RPMI8226 (cell line): Measurements from ENCODE around the gene KRTAP10-1.

Experiments used
- DNase-seq: peaks from one replicate; pipeline ENCODE4 v3.0.0-alpha.2; 2015

KRTAP10-1 gene

DNA sequence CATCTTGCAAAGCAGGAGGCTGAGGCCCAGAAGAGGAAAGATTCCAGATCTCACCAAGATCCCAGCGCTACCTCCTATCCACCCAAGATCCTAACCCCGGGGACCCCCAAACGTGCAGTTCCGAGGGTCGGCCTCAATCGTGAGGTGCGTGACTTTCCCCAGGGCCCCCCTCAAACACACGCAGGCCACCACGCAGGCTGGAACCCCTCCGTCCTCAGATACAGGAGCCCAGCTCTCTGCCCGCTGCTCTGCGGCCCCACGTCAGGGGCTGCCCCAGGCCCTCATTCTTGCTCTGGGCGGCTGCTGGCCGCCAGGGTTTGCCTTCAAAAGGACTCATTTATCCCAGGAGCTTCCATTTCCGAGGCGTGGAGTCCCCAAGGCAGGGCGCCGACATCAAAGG lies 39.9 kb downstream of the KRTAP10-1 start:
- DNase-seq = no peak

DNA sequence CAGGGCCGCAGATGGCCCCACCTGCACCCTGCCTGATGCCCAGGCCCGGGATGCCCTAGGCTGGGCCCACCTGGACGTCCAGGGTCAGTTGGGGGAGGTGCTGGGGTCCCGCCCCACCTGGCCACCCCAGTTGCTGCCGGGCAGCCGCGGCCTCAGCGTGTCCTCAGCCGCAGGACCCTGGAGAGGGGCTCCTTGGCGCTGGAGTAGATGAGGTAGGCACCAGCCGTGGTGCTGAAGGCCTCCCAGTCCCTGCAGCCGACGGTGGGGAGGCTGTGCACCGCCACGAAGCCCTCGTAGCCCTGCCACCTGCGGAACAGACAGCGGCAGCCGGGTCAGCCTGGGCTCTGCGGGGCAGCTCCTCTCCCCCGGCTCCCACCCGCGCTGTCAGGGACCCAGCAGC lies 40.4 kb downstream of the KRTAP10-1 start:
- no peak for DNase-seq

DNA sequence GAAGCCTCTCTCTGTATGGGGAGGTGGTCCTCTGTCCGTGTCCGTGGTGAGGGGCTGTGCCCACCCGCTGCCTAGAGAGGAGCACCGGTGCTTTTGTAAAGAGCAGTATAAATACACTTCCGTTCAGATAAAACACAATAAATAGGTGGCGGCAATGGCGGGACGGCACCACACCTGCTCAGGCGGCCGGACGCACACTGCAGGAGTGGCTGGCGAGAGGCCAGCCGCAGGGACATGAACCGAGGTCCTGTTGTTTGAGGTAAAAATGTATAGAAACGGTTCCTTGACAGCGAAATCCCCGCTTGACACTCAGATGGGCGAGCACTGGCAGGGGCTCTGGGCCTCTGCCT lies 40.8 kb downstream of the KRTAP10-1 start:
- DNase-seq = peak; percentile 86

DNA sequence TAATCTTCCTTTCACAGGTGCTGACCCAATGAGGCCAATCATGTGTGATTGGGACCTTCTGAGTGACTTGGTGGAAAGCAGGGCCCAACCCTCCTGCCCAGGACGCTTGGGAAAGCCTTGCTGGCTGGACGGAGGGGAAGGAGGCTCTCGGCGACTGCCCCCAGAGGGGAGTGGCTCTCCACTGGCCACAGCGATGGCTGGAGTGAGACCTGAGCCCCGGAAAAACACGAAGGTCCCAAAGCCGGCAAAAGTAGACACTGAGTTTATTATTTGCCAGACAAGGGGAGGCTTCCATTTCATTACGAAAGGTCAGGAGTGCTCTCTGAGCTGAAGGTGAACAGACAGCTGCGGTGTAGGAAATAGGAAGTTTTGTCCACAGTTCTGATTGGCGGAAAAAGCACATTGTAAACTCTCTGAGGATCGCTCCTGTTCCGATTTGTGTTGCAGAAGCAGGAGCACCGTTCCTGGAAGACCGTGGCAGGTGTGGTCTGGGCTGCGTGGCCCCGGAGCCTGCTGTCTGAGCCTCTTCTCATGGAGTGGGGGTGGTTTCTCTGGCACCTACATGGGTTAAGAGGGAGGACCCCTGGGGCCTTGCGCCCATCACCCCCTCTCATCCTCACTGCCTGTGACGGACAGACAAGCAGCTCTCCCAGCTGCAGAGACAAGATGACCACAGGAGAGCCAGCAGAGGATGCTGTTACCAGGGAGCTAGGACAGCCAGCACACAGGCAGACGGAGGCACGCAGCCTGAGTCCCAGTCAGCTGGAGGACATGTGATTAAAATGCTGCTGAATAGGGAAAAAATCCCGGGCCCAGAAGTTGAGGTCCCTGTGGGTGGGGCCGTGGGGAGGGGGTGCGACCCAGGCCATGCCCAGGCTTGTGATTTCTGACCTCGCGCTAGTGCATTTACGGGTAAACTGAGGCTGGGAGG lies 41.5 kb downstream of the KRTAP10-1 start:
- DNase-seq = peak; percentile 52

DNA sequence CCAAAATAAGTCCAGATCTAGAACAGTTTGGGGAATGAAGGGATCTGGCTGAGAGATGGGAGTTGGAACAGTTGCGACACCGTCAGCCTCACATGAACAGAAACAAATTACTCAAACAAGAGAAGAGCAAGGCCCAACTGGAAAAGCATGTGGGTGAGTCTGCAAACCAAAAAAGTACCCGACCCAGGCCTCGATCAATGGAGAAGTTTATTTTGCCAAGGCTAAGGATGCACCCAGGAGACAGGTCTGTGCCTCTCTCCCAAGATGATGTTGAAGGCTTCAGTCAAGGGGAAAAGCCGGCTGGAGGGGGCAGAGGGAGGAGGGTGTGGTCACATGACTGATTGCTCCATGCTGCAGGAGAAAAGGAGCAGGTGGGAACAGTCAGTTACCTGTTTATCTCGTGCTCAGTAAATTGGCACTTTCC lies 42.3 kb downstream of the KRTAP10-1 start:
- no peak for DNase-seq

DNA sequence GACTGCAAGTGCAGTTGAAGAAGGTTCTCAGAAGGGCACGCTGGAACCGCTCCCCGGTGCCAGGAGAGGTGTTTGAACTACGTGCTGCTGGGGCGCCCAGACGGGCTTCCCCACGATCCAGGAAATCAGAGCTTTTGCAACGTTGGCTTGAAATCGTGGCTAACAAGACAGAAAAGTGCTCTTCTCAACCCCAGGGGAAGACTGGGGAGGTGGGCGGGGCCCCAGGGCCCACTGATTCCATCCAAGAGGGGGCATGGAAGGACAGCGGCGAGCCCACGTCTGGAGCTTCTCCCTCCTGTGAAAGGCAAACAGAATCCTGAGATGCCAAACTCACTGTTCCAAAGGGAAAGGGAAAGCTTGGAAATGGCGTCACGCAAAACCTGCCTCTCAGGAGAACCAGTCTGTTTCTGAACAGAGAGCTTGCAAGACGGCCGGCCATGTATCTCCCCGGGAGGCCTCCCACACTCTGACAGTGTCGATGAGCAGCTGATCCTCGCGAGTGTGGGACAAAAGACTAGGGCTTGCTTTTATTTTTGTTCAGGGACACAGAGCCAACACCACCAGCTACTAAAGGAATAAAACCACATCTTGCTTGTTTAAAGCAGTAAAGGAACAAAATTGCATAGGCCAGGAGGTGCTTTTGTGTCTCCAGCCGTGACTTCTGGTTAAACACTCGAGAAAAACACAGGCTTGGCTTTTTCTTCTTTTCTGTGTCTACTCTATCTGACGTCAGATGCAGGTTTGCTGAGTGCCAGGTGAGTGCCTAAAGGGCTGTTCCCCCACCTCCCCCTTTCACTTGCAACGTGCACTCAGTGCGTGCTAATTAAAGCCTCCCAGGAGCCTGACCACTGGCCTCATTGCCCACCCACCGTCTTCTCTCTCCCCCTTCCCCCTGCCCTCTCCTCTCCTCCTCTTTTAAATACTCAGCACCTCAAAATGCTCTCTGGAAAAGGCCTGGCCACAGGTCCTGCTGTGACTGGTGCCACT lies 43.1 kb downstream of the KRTAP10-1 start:
- DNase-seq = no peak

DNA sequence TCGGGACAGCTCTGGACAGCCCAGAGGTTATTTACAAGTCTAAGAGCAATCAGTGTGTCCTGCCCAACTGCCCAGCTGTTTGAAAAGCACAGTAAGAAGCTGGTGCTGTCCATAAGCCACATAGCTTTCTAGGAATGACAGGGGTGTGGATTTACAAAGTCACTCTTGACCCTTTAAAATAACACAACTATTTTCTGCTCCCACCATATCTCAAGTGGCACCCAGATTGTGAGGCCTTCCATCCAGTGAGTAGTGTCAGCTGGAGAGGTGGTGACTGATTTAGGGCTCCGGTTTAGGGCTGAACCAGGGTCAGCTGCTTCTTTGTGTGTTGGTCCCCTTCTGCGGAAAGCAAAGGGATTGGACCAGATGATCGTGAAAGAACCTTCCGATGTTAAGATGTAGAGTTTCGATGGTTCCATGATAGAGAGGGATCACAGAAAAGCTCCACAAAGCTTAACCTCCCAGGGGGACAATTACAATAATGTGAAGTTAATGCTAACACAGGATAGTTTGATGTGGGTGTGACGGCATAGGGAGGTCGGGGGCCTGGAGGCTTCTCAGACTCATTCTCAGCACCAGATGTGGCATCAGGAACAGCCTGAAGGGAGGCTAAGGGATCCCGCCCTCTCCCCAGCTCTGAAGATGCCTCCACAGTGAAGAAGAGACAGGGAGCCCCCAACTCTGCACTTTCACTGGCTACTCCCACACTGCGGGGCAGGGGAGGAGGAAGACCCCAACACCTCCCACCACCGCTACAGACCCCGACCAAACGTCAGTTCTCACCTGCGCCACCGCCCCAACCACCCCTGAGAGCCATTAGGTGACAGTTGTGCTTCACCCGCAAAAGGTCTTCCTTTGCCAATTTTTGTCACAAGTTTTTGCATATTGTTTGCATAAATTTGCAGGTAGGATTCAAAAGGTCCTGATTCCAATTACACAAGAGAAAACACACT lies 44.1 kb downstream of the KRTAP10-1 start:
- DNase-seq = no peak

DNA sequence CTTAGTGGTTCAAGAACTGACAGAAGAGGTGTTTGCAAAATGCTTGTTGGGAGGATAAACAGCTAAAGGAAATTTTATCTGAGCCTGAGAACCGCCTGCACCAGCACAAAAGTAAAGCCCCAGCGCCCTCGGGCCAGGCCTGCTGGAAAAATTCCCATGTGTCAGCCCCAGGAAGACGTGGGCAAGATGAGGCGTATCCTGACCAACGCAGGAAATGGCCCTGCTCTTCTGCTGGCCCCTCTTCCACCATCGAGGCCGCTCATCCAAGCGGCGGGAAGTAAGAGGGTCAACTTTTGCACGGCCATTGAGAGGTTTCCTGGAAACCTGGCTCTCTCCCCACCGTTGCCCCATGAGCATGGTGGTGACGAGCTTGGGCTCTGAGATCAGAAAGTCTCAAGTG lies 45.0 kb downstream of the KRTAP10-1 start:
- DNase-seq = no peak

DNA sequence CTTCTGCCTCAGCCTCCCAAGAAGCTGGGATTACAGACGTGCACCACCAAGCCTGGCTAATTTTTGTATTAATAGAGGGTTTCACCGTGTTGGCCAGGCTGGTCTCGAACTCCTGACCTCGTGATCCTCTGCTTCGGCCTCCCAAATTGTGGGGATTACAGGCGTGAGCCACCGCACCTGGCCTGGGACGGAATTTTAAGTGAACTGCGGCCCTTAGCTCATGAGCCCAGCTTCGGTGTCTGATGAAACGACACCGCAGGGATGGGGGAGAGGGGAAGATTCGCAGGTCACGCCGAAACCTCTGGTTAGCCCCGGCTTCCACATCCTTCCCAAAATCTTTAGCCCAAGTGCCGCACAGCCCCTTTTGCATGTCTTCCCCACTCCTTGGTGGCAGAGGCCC lies 45.6 kb downstream of the KRTAP10-1 start:
- no peak for DNase-seq

DNA sequence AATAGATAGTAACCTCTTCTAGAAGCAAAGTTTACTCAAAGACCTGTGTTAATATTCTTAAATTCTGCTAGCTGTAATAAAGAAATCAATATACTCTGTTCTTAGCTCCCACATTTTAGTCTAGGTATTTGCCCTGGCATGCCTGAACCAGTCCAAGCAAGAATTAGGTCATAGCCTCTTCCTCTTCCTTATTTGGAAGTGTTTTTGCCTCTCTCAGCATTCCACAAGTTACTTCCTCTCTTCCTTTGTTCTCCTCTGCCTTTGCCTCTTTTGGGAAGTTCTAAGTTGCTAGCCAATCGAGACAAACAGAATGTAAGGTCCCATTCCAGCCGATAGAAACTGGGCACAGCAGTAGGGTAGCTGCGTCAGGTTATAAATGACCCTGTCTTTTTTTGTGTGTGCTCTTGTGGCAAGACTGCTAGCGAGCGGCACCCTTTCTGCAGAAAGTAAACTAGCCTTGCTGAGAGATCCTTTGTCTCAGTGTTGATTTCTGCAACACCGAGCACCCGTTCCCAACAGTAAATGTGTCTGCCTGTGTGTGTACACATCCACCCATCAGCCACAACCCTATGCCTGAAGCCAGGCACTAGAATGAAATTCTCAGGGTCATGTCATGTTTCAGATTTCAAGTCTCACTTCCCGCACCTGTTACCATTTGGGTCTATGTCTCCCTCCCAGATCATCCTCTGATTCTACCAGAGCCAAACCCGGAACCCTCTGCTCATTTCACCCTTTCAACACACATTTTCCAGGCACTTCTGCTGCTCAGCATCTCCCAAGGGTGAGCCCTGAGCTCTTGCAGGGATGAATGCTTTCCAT lies 47.2 kb downstream of the KRTAP10-1 start:
- DNase-seq = no peak

DNA sequence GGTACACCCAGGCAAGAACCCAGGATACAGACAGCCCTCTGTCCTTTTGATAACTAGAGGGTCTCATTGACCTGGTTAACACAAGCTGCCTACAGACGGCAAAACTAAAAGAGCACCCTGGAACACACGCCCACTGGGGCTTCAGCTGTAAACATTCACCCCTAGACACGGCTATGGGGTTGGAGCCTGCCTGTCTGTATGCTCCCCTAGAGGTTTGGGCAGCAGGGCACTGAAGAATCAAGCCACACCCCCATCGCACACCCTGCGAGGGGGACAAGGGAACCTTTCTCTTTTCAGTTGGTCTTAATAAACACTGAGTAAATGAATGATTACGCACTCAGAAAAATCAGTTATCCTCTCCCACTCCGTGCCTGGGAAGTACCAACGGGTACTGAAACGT lies 49.2 kb downstream of the KRTAP10-1 start:
- DNase-seq = no peak

DNA sequence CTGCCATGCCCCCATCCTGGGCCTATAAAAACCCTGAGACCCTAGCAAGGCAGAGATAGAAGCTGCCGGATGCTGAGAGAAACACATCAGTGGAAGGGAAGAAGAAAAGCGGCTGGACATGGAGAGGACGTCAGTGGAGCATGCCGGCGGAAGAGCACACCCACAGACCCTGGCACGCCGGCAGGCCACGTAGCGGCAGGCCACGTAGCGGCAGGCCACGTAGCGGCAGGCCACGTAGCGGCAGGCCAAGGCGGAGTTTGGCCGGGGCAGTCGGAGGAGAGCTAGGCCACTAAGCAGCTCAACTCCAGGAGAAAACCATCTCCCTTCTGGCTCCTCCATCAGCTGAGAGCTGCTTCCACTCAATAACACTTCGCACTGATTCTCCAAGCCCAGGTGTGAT lies 49.6 kb downstream of the KRTAP10-1 start:
- DNase-seq = no peak

DNA sequence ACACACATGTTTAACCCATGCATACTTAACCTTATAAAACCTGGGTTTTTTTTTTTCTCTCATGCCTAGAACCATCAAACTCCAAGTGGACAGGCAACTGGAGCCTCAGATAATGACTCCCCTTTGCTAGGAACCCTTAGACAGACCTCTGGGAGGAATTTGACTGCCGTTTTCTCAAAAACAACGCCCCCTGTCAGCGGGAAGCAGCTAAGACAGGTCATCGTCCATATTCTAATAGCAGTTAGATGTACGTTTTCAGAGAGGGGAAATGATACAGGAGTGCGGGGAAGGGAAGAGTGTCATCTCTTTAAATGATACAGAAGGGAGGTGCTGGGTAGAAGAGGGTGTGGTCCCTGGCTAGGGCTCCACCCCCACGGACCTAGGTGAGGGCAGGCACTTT lies 50.0 kb downstream of the KRTAP10-1 start:
- no peak for DNase-seq
